ENCODE results near the gene ADRB1. TPM values are rescaled to one million over a fixed set of nuclear protein-coding genes. Genes with fewer than 3 reads are reported as not detected.

Gene ADRB1
- total and polyA plus RNA-seq, 2 donors (not counting 3 experiments of a cell fraction or from before 2014, with no cell fraction given), result 0.23 to 0.97 TPM

DNA sequence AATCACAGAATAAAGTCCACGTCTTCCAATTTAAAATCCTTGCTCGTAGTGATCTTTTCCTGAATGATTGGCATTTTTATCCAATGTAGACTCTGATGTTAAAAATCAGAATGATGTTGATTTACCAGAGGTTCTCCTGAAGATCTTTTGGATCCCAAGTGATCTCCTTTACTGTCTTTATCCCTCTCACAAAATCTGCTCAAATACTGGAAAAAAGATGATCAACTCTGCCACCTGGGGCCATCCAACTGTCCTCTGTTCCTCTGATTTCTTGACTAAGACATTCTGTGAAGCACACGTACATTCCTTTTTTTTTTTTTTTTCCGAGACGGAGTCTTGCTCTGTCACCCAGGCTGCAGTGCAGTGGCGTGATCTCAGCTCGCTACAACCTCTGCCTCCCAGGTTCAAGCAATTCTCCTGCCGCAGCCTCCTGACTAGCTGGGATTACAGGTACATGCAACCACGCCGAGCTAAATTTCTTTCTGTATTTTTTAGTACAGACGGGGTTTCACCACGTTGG, 18.0 kb upstream of the ADRB1 start:
- no peak for FAIRE-seq
- no peak overlapping the region for H2AFZ ChIP-seq (ENCODE audit: low read depth, low read length)
- H3K27ac ChIP-seq (ENCODE audit: insufficient read depth, low read depth, low read length), result peak overlapping the region; percentile 95
- H3K9me1 ChIP-seq (replicated peaks; ENCODE audit: control insufficient read depth, extremely low read depth, insufficient read depth, low read length), result no peaks in the 10 kb centered on the region
- DNase-seq (ENCODE audit: low read depth, low spot score), result no peak
- H3K36me3 ChIP-seq (ENCODE audit: control insufficient read depth in 2 of 2, extremely low read depth in 1 of 2, insufficient read depth in 2 of 2, low read length in 2 of 2), result no peaks in the 10 kb centered on the region
- H4K20me1 ChIP-seq (replicated peaks; ENCODE audit: control insufficient read depth, extremely low read depth, insufficient read depth, low read length), result no peaks in the 10 kb centered on the region
- H3K4me1 ChIP-seq (ENCODE audit: control insufficient read depth, extremely low read depth, insufficient read depth, low read length), result peaks cover 34% of the 10 kb centered on the region
- peak overlapping the region; percentile 21 for H3K4me2 ChIP-seq (ENCODE audit: insufficient read depth, low read length)
- H3K27me3 ChIP-seq (ENCODE audit: control insufficient read depth in 2 of 2, insufficient read depth in 2 of 2, low read length in 2 of 2), result no peaks in the 10 kb centered on the region
- dilution Hi-C loops (cut with MboI; ENCODE audit: extremely low pct_ligation_motif_present, low sequenced_read_pairs), result no loop called here
- no peaks in the 10 kb centered on the region for H3K9me3 ChIP-seq (replicated peaks; ENCODE audit: control insufficient read depth, insufficient read depth, low read length)
- no TSS peak for BruUV-seq (replicated peaks)
- ChIA-PET POLR2A (no interaction called here), CTCF (no interaction called here)
- no peak overlapping the region for H3K4me3 ChIP-seq (replicated peaks in 1 of 3; ENCODE audit: insufficient read depth in 1 of 3, low read depth in 1 of 3, low read length in 3 of 3)
- intact Hi-C loops (cut with micrococcal nuclease), result loop anchor here (1.0 to 5.0 kb wide), 5 partner anchors 77 to 343 kb away; no protein-coding TSS in a partner anchor
- no peak for TF ChIP-seq POLR2AphosphoS5 (IDR thresholded peaks at IDR 0.05; ENCODE audit: insufficient read depth, low read depth, low read length)
- no peak for TF ChIP-seq POLR2A (IDR thresholded peaks at IDR 0.05; ENCODE audit: low read depth, low read length)
- TF ChIP-seq FOS (IDR thresholded peaks at IDR 0.05; ENCODE audit: borderline replicate concordance, insufficient read depth, low read length), result no peak
- TF ChIP-seq GATA2 (IDR thresholded peaks at IDR 0.05; ENCODE audit: insufficient read depth, insufficient read length, low read depth, low read length), result no peak
- no peak for TF ChIP-seq JUN (IDR thresholded peaks at IDR 0.05; ENCODE audit: borderline replicate concordance, insufficient read depth, insufficient read length, low read depth)
- TF ChIP-seq MYC (IDR thresholded peaks at IDR 0.05; ENCODE audit: low read depth, low read length), result no peak
- TF ChIP-seq CTCF (IDR thresholded peaks at IDR 0.05; ENCODE audit: extremely low read depth in 1 of 2, insufficient read depth in 1 of 2, low read depth in 1 of 2, low read length in 2 of 2), result no peak
- TF ChIP-seq, protein P1, sequence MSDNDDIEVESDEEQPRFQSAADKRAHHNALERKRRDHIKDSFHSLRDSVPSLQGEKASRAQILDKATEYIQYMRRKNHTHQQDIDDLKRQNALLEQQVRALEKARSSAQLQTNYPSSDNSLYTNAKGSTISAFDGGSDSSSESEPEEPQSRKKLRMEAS (IDR thresholded peaks at IDR 0.05; ENCODE audit: insufficient read depth, insufficient read length), result no peak
- no peak for TF ChIP-seq EZH2 (IDR thresholded peaks at IDR 0.05; ENCODE audit: borderline replicate concordance, low read depth, low read length, severe bottlenecking)
- no peak overlapping the region for H3K9ac ChIP-seq (replicated peaks; ENCODE audit: extremely low read depth, insufficient read depth, low read length)
- no peaks in the 10 kb centered on the region for H3K79me2 ChIP-seq (ENCODE audit: control insufficient read depth, insufficient read depth, low read length)

All from endothelial cell of umbilical vein (primary cell).